Calu3 (cell line): Measurements from ENCODE around the gene PLA2G2C. TPM values are rescaled to one million over a fixed set of nuclear protein-coding genes. Genes with fewer than 3 reads are reported as not detected.

Experiments used
- BruUV-seq: library from RNA; stranded (reverse); fragments of 400-500 nt; replicated peaks from 2 replicates; lab custom pipeline; 2021; lab: Mats Ljungman, UMichigan
- CTCF ChIA-PET: fragments of 300-600 bp; sonication (Branson Sonifier 250); formaldehyde crosslinking; loops from one replicate; lab custom pipeline; 2022; ENCODE audit warnings: antibody characterized with exemption; lab: Charles Lee
- DNase-seq: peaks from one replicate; pipeline ENCODE4 v3.0.0; 2022
- H3K27ac Mint-ChIP-seq: one replicate; pipeline ENCODE4 v1.8.0; 2022; ENCODE audit warnings: mixed read lengths; ENCODE audit not compliant: unreplicated experiment
- H3K27me3 Mint-ChIP-seq: one replicate; pipeline ENCODE4 v1.8.0; 2022; ENCODE audit warnings: mixed read lengths; ENCODE audit not compliant: unreplicated experiment
- H3K36me3 Mint-ChIP-seq: one replicate; pipeline ENCODE4 v1.8.0; 2022; ENCODE audit warnings: mild to moderate bottlenecking, moderate library complexity, mixed read lengths; ENCODE audit not compliant: insufficient read depth, unreplicated experiment
- H3K4me1 Mint-ChIP-seq: one replicate; pipeline ENCODE4 v1.8.0; 2022; ENCODE audit warnings: mild to moderate bottlenecking, low read depth, mixed read lengths; ENCODE audit not compliant: unreplicated experiment
- H3K4me3 Mint-ChIP-seq: one replicate; pipeline ENCODE4 v1.8.0; 2022; ENCODE audit warnings: mild to moderate bottlenecking, low read depth, moderate library complexity, mixed read lengths; ENCODE audit not compliant: unreplicated experiment
- H3K9me3 Mint-ChIP-seq: one replicate; pipeline ENCODE4 v1.8.0; 2022; ENCODE audit warnings: low read depth, mixed read lengths; ENCODE audit not compliant: unreplicated experiment
- intact Hi-C: fragments of 100-400 bp; cut with micrococcal nuclease; formaldehyde crosslinking; loops from one replicate; pipeline ENCODE4 v1.10.0; 2022; ENCODE audit not compliant: unreplicated experiment
- total RNA-seq: library from RNA; stranded (reverse); gene quantifications from 2 replicates; pipeline ENCODE4 v1.2.3, GENCODE V29; 2022
- TF ChIP-seq, protein P1 (sequence below): fragments of 200-600 bp; IDR thresholded peaks from one replicate; pipeline ENCODE4 v1.8.0; 2022; ENCODE audit warnings: antibody characterized with exemption; ENCODE audit not compliant: unreplicated experiment

PLA2G2C gene
- total RNA-seq, 1 experiment from 2014 or later, result not detected

DNA sequence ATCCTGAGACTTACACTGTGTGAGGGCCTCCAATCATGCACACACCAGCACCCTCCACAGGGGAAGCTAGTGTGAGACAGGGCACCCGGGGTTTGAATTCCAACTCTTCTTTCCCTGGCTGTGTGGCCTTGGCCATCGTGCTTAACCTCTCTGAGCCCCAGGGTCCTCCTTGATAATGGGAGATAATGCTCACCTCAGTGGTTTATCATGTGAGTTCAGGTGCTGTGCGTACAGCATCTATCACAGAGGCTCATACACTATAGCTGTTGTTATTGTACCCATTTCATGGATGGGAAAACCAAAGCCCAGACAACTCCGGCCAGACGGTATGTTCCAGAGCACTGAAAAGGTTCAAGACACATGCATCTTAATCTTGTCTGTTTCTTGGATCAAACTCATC, 16.4 kb downstream of the PLA2G2C start:
- Mint-ChIP-seq H3K4me3 (no peak overlapping the region), H3K27ac (no peak overlapping the region), H3K9me3 (no peaks in the 10 kb centered on the region), H3K4me1 (no peaks in the 10 kb centered on the region), H3K27me3 (peaks cover 12% of the 10 kb centered on the region), H3K36me3 (no peaks in the 10 kb centered on the region)
- CTCF ChIA-PET, result interaction anchor here (0.6 kb wide), 1 partner anchor 205 kb away, joined by 3 read pairs; no protein-coding TSS in a partner anchor
- TF ChIP-seq, protein P1, sequence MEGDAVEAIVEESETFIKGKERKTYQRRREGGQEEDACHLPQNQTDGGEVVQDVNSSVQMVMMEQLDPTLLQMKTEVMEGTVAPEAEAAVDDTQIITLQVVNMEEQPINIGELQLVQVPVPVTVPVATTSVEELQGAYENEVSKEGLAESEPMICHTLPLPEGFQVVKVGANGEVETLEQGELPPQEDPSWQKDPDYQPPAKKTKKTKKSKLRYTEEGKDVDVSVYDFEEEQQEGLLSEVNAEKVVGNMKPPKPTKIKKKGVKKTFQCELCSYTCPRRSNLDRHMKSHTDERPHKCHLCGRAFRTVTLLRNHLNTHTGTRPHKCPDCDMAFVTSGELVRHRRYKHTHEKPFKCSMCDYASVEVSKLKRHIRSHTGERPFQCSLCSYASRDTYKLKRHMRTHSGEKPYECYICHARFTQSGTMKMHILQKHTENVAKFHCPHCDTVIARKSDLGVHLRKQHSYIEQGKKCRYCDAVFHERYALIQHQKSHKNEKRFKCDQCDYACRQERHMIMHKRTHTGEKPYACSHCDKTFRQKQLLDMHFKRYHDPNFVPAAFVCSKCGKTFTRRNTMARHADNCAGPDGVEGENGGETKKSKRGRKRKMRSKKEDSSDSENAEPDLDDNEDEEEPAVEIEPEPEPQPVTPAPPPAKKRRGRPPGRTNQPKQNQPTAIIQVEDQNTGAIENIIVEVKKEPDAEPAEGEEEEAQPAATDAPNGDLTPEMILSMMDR, result no peak
- DNase-seq, result no peak
- intact Hi-C loops, result no loop called here
- no TSS peak for BruUV-seq

DNA sequence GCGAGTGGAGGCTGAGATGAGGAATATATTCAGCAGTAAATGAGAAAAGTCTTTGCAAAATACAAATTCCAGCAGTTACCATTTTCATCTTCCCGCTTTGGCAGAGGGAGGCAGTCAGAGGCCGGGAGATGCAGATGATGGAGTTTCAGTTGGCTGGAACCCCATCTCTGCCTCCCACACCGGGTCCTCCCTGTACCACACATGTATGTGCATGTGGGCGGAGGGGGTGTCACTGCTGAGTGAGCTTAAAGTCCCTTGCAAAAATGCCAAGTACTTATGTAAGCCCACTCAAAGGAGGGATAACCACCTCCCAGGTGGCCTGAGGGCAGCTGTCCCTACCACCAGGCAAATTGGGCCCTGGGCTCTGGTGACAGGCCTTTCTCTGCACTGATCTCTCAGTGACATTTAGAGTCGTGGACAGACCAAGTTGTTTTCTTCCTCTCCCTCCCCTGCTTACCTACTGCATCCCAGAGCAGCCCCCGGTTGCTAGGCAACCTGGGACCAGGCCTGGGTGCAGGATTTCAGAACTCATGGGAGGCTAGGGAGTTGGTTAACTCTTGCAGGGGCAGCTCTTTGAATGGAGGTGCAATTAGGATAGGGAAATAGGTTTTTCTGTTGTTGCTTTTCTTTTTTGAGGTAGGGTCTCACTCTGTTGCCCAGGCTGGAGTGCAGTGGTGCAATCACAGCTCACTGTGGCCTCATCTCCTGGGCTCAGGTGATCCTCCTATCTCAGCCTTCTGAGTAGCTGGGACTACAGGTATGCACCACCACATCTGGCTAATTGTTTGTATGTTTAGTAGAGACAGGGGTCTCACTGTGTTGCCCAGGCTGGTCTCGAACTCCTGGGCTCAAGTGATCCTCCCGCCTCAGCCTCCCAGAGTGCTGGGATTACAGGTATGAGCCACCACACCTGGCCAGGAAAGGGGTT, 17.5 kb downstream of the PLA2G2C start:
- TF ChIP-seq, protein P1, result no peak
- CTCF ChIA-PET, result interaction anchor here (0.6 kb wide), 1 partner anchor 204 kb away, joined by 3 read pairs; no protein-coding TSS in a partner anchor
- H3K9me3 Mint-ChIP-seq, result no peaks in the 10 kb centered on the region

DNA sequence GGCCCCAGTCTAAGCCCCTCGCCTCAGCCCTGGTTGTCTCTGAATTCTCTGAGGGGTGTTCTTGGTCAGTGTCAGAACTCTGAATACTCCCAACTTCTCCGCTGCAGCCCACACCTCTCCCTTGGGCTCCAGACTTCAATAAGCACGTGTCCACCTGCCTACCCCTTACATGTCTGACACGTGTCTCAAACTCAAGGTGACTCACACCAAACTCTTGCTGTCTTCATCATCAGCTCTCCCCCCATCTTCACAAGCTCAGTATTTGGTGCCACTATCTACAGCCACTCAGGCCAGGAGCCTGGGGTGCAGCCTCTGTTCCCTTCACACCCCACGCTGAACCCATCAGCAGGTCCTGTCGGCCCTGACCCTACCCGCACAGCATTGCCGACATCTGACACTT, 19.2 kb downstream of the PLA2G2C start:
- no TSS peak for BruUV-seq
- H3K27me3 Mint-ChIP-seq, result peaks cover 12% of the 10 kb centered on the region
- no peak overlapping the region for H3K27ac Mint-ChIP-seq
- intact Hi-C loops, result no loop called here
- H3K4me1 Mint-ChIP-seq, result no peaks in the 10 kb centered on the region
- H3K4me3 Mint-ChIP-seq, result no peak overlapping the region
- H3K9me3 Mint-ChIP-seq, result peaks cover 5% of the 10 kb centered on the region
- H3K36me3 Mint-ChIP-seq, result no peaks in the 10 kb centered on the region
- CTCF ChIA-PET, result interaction anchor here (0.6 kb wide), 1 partner anchor 766 kb away, joined by 3 read pairs; no protein-coding TSS in a partner anchor
- DNase-seq, result no peak
- TF ChIP-seq, protein P1, result no peak

More for the DNA sequence above, 17.5 kb downstream of the PLA2G2C start:
- Mint-ChIP-seq H3K27me3 (peaks cover 12% of the 10 kb centered on the region), H3K4me1 (no peaks in the 10 kb centered on the region), H3K27ac (no peak overlapping the region), H3K4me3 (no peak overlapping the region), H3K36me3 (no peaks in the 10 kb centered on the region)
- intact Hi-C loops, result no loop called here
- DNase-seq, result no peak
- BruUV-seq, result no TSS peak

DNA sequence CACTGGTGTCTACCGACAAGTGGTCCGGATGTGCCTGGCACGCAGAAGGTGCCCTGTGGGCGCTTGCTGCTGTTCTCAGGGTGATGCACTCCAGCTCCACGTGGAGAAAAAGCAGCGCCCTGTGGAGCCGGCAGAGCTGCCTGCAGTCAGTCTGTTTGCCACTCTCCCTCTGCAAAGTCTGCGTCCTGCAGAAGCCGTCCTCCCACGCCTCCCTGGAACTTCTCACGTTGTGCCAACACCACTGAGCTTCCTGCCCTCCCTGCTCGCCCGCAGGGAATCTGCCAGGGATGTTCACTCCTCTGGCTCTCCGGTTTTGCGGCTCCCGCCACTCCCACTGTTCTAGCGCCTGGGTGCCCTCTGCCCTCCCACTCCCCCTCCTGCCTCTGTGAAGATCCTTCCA, 20.3 kb downstream of the PLA2G2C start:
- Mint-ChIP-seq H3K27ac (no peak overlapping the region), H3K4me1 (no peaks in the 10 kb centered on the region), H3K4me3 (no peak overlapping the region), H3K36me3 (no peaks in the 10 kb centered on the region), H3K27me3 (peaks cover 12% of the 10 kb centered on the region), H3K9me3 (peaks cover 6% of the 10 kb centered on the region)
- DNase-seq, result no peak
- no TSS peak for BruUV-seq
- CTCF ChIA-PET, result interaction anchor here (1.0 kb wide), 1 partner anchor 12 kb away, joined by 3 read pairs; no protein-coding TSS in a partner anchor
- TF ChIP-seq, protein P1, result no peak
- intact Hi-C loops, result no loop called here
